Suprapubic skin (tissue), 4 donors: ENCODE measurements around the gene PLGLB2.
"Not testable (repeated sequence)": the region's sequence is repeated elsewhere in the genome, so short reads cannot be mapped to it uniquely, and the experiment has no call there.

Experiments used
- EP300 ChIP-seq: sonication (generic); formaldehyde crosslinking; IDR thresholded peaks from one replicate; pipeline ENCODE4 v1.6.1; 2017; ENCODE audit warnings: antibody characterized with exemption
- POLR2AphosphoS5 ChIP-seq, 3 donors: sonication (generic); formaldehyde crosslinking; IDR thresholded peaks; one replicate each; pipeline ENCODE4 v1.6.1; 2017; ENCODE audit warnings: antibody characterized with exemption in 3 of 3
- TF ChIP-seq, protein P1 (sequence below), 2 donors: fragments of 200-600 bp in 1 of 2; fragments of 450-650 bp in 1 of 2; sonication (generic) in 1 of 2; IDR thresholded peaks; one replicate each; pipeline ENCODE4 v1.5.1; 2016 to 2019; ENCODE audit warnings: antibody characterized with exemption in 2 of 2, mild to moderate bottlenecking in 1 of 2, moderate library complexity in 1 of 2

DNA sequence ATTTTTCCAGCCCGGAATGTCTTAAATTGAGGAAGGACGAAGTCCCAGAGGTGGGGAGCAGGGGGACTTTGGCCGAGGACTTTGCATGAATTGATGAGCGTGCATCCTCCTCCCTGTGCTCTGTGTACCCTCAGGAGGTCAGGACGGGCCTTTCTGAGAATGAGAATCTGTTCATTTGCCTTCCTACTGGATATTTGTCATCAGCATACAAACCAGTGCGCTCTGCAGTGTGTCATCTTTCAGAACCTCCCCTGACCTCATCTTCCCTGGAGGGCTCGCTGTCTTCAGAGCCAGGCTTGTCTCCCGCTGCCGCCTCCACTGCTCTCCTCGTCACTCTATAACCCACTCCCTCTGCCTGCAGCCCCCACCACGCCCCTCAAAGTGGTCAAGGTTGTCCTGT lies 2.7 kb downstream of the PLGLB2 start:
- not testable (repeated sequence) for TF ChIP-seq POLR2AphosphoS5 (IDR thresholded peaks at IDR 0.05); EP300
- TF ChIP-seq, protein P1, sequence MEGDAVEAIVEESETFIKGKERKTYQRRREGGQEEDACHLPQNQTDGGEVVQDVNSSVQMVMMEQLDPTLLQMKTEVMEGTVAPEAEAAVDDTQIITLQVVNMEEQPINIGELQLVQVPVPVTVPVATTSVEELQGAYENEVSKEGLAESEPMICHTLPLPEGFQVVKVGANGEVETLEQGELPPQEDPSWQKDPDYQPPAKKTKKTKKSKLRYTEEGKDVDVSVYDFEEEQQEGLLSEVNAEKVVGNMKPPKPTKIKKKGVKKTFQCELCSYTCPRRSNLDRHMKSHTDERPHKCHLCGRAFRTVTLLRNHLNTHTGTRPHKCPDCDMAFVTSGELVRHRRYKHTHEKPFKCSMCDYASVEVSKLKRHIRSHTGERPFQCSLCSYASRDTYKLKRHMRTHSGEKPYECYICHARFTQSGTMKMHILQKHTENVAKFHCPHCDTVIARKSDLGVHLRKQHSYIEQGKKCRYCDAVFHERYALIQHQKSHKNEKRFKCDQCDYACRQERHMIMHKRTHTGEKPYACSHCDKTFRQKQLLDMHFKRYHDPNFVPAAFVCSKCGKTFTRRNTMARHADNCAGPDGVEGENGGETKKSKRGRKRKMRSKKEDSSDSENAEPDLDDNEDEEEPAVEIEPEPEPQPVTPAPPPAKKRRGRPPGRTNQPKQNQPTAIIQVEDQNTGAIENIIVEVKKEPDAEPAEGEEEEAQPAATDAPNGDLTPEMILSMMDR (IDR thresholded peaks at IDR 0.05) = not testable (repeated sequence)
